GM19025 (cell line): ENCODE data around the gene GNG2.

Source experiments
- ATAC-seq: cut with Tn5 transposase; IDR thresholded peaks from one replicate; pipeline ENCODE4 v1.9.1; 2021; ENCODE audit warnings: mild to moderate bottlenecking, low read depth, moderate library complexity; ENCODE audit not compliant: unreplicated experiment

GNG2 gene

GRCh38 chr14:52015411-52016030 lies 155.1 kb downstream of the GNG2 start:
- no peak for ATAC-seq

- no peak for ATAC-seq
Measured at GRCh38 chr14:52018252-52018651, 157.8 kb downstream of the GNG2 start.

GRCh38 chr14:52018970-52019369 lies 158.6 kb downstream of the GNG2 start:
- no peak for ATAC-seq
